ENCODE measurements around the gene DHRS4L2. TPM values are rescaled to one million over a fixed set of nuclear protein-coding genes. Genes with fewer than 3 reads are reported as not detected.
"Not testable (repeated sequence)": the region's sequence is repeated elsewhere in the genome, so short reads cannot be mapped to it uniquely, and the experiment has no call there.

DHRS4L2 gene
- 10 to 100 TPM; 13.4 to 22.9 (median 16.8) TPM for total RNA-seq

GRCh38 chr14:23988607-23989363, at the start of gene DHRS4L2:
Gene DHRS4L2 (plus strand): TSS chr14:23988929. CDS start chr14:23988948, 19 bp downstream.
- not testable (repeated sequence) for H3K36me3 ChIP-seq, H3K27me3 ChIP-seq, H3K9me3 ChIP-seq, H3K4me1 ChIP-seq
- Histone ChIP-seq H3K4me3 (peak within 1 kb of the TSS in 2 of 3 donors; percentile 47 to 62), H3K27ac (peak within 1 kb of the TSS; percentile 74 to 78)
- DNase-seq (ENCODE audit: low spot score in 2 of 2): peak; percentile 69 to 81
- intact Hi-C loops (cut with DNase I; ENCODE audit: low total_unique reads): loop anchor here (10.0 kb wide), 1 partner anchor 46 kb away; no protein-coding TSS in a partner anchor

- no peaks in the 10 kb centered on the region for H3K27me3 ChIP-seq
- H3K27ac ChIP-seq: no peak overlapping the region
- no peak for DNase-seq (ENCODE audit: low spot score in 2 of 2)
- intact Hi-C loops (cut with DNase I; ENCODE audit: low total_unique reads): no loop called here
- H3K4me3 ChIP-seq: no peak overlapping the region
- no peaks in the 10 kb centered on the region for H3K36me3 ChIP-seq
- TF ChIP-seq CTCF (IDR thresholded peaks at IDR 0.05) (no peak), POLR2A (IDR thresholded peaks at IDR 0.05) (no peak), POLR2AphosphoS5 (IDR thresholded peaks at IDR 0.05) (no peak)
- no peaks in the 10 kb centered on the region for H3K9me3 ChIP-seq
- H3K4me1 ChIP-seq: no peaks in the 10 kb centered on the region
Measured at GRCh38 chr14:23939607-23940326, 49.0 kb upstream of the DHRS4L2 start.

GRCh38 chr14:23941230-23941629, 47.5 kb upstream of the DHRS4L2 start:
- TF ChIP-seq CTCF (IDR thresholded peaks at IDR 0.05) (no peak), POLR2AphosphoS5 (IDR thresholded peaks at IDR 0.05) (no peak), POLR2A (IDR thresholded peaks at IDR 0.05) (no peak)
- H3K36me3 ChIP-seq: no peaks in the 10 kb centered on the region
- H3K9me3 ChIP-seq: no peaks in the 10 kb centered on the region
- no peak overlapping the region for H3K4me3 ChIP-seq
- no peaks in the 10 kb centered on the region for H3K27me3 ChIP-seq
- no peaks in the 10 kb centered on the region for H3K4me1 ChIP-seq
- intact Hi-C loops (cut with DNase I; ENCODE audit: low total_unique reads): no loop called here
- no peak overlapping the region for H3K27ac ChIP-seq
- DNase-seq (ENCODE audit: low spot score in 2 of 2): no peak

- intact Hi-C loops (cut with DNase I; ENCODE audit: low total_unique reads): no loop called here
- TF ChIP-seq POLR2A (IDR thresholded peaks at IDR 0.05) (no peak), POLR2AphosphoS5 (IDR thresholded peaks at IDR 0.05) (no peak), CTCF (IDR thresholded peaks at IDR 0.05) (no peak)
- no peak for DNase-seq (ENCODE audit: low spot score in 2 of 2)
Measured at GRCh38 chr14:23941669-23942068, 47.1 kb upstream of the DHRS4L2 start.

GRCh38 chr14:23942587-23942986, 46.1 kb upstream of the DHRS4L2 start:
- TF ChIP-seq POLR2A (IDR thresholded peaks at IDR 0.05): no peak
- TF ChIP-seq CTCF (IDR thresholded peaks at IDR 0.05): no peak
- TF ChIP-seq POLR2AphosphoS5 (IDR thresholded peaks at IDR 0.05): no peak
- Histone ChIP-seq H3K27ac (no peak overlapping the region), H3K27me3 (no peaks in the 10 kb centered on the region), H3K9me3 (no peaks in the 10 kb centered on the region), H3K4me1 (no peaks in the 10 kb centered on the region), H3K36me3 (no peaks in the 10 kb centered on the region), H3K4me3 (no peak overlapping the region)
- no peak for DNase-seq (ENCODE audit: low spot score in 2 of 2)
- intact Hi-C loops (cut with DNase I; ENCODE audit: low total_unique reads): no loop called here

More at GRCh38 chr14:23941669-23942068, 47.1 kb upstream of the DHRS4L2 start:
- H3K9me3 ChIP-seq: no peaks in the 10 kb centered on the region
- no peaks in the 10 kb centered on the region for H3K4me1 ChIP-seq
- no peaks in the 10 kb centered on the region for H3K27me3 ChIP-seq
- no peak overlapping the region for H3K27ac ChIP-seq
- H3K4me3 ChIP-seq: no peak overlapping the region
- H3K36me3 ChIP-seq: no peaks in the 10 kb centered on the region

GRCh38 chr14:23949069-23949468, 39.7 kb upstream of the DHRS4L2 start:
- DNase-seq (ENCODE audit: low spot score in 2 of 2); H3K36me3 ChIP-seq; H3K27me3 ChIP-seq; intact Hi-C loops (cut with DNase I; ENCODE audit: low total_unique reads); H3K4me1 ChIP-seq; H3K27ac ChIP-seq; H3K9me3 ChIP-seq; H3K4me3 ChIP-seq: not testable (repeated sequence)
